H9 (cell line): ENCODE measurements around the gene DNAJB5. TPM values are rescaled to one million over a fixed set of nuclear protein-coding genes. Genes with fewer than 3 reads are reported as not detected.

Experiments
- DNase-seq: peaks from one replicate; pipeline ENCODE4 v3.0.0-alpha.2; 2017
- H2AFZ ChIP-seq: one replicate; pipeline ENCODE4 v1.6.1; 2013; ENCODE audit warnings: mild to moderate bottlenecking, low read length, control low read depth, moderate library complexity
- H2AK5ac ChIP-seq: 2 replicates; pipeline ENCODE4 v1.6.1; 2013; ENCODE audit warnings: low read length, control low read depth, mixed read lengths; ENCODE audit not compliant: insufficient read length
- H2BK120ac ChIP-seq: one replicate; pipeline ENCODE4 v1.6.1; 2013; ENCODE audit warnings: low read depth, mild to moderate bottlenecking, low read length, control low read depth, inconsistent platforms; ENCODE audit not compliant: poor library complexity, severe bottlenecking
- H2BK12ac ChIP-seq: 2 replicates; pipeline ENCODE4 v1.6.1; 2013; ENCODE audit warnings: low read length, control low read depth, mixed read lengths, low read depth; ENCODE audit not compliant: insufficient read length
- H2BK15ac ChIP-seq: 2 replicates; pipeline ENCODE4 v1.6.1; 2013; ENCODE audit warnings: low read depth, low read length, control low read depth
- H2BK20ac ChIP-seq: one replicate; pipeline ENCODE4 v1.6.1; 2013; ENCODE audit warnings: low read depth, mild to moderate bottlenecking, low read length, control low read depth, inconsistent platforms; ENCODE audit not compliant: poor library complexity, severe bottlenecking
- H2BK5ac ChIP-seq: 2 replicates; pipeline ENCODE4 v1.6.1; 2013; ENCODE audit warnings: low read length, control low read depth, mixed read lengths; ENCODE audit not compliant: insufficient read length
- H3K14ac ChIP-seq: 2 replicates; pipeline ENCODE4 v1.6.1; 2013; ENCODE audit warnings: low read length, control low read depth; ENCODE audit not compliant: insufficient read depth
- H3K18ac ChIP-seq: 2 replicates; pipeline ENCODE4 v1.6.1; 2013; ENCODE audit warnings: low read depth, mild to moderate bottlenecking, mixed read lengths, low read length, control low read depth; ENCODE audit not compliant: insufficient read length
- H3K23ac ChIP-seq: 2 replicates; pipeline ENCODE4 v1.6.1; 2013; ENCODE audit warnings: low read length, control low read depth, mixed read lengths, low read depth; ENCODE audit not compliant: insufficient read length
- H3K23me2 ChIP-seq: 2 replicates; pipeline ENCODE4 v1.6.1; 2013; ENCODE audit warnings: low read depth, mild to moderate bottlenecking, mixed read lengths, low read length, control low read depth; ENCODE audit not compliant: insufficient read length, poor library complexity, severe bottlenecking
- H3K27ac ChIP-seq: 2 replicates; pipeline ENCODE4 v1.5.1; 2013; ENCODE audit warnings: low read length, control low read depth, mixed read lengths, low read depth; ENCODE audit not compliant: insufficient read length
- H3K27me3 ChIP-seq: 2 replicates; pipeline ENCODE4 v1.6.1; 2013; ENCODE audit warnings: low read length, control low read depth, inconsistent platforms; ENCODE audit not compliant: insufficient read depth
- H3K4ac ChIP-seq: 2 replicates; pipeline ENCODE4 v1.6.1; 2013; ENCODE audit warnings: low read depth, mild to moderate bottlenecking, control low read depth, inconsistent platforms, low read length, moderate library complexity
- H3K4me1 ChIP-seq: 2 replicates; pipeline ENCODE4 v1.6.1; 2013; ENCODE audit warnings: low read length, control low read depth, inconsistent platforms; ENCODE audit not compliant: insufficient read depth
- H3K4me2 ChIP-seq: 2 replicates; pipeline ENCODE4 v1.6.1; 2013; ENCODE audit warnings: low read length, control low read depth, mixed read lengths; ENCODE audit not compliant: insufficient read length, insufficient read depth
- H3K56ac ChIP-seq: 2 replicates; pipeline ENCODE4 v1.6.1; 2013; ENCODE audit warnings: low read depth, mild to moderate bottlenecking, mixed read lengths, low read length, control low read depth; ENCODE audit not compliant: insufficient read length
- H3K79me1 ChIP-seq: 2 replicates; pipeline ENCODE4 v1.6.1; 2013; ENCODE audit warnings: low read depth, mild to moderate bottlenecking, moderate library complexity, low read length, control low read depth, inconsistent platforms; ENCODE audit not compliant: insufficient read depth, poor library complexity, severe bottlenecking
- H3K79me2 ChIP-seq: 2 replicates; pipeline ENCODE4 v1.6.1; 2013; ENCODE audit warnings: low read length, control low read depth, inconsistent platforms; ENCODE audit not compliant: insufficient read depth
- H3K9ac ChIP-seq: 2 replicates; pipeline ENCODE4 v1.6.1; 2013; ENCODE audit warnings: low read length, control low read depth, mixed read lengths; ENCODE audit not compliant: insufficient read length; ENCODE audit errors: extremely low read depth
- H3K9me3 ChIP-seq: one replicate; pipeline ENCODE4 v1.6.1; 2013; ENCODE audit warnings: low read depth, low read length, inconsistent platforms; ENCODE audit not compliant: control insufficient read depth
- H3T11ph ChIP-seq: one replicate; pipeline ENCODE4 v1.6.1; 2013; ENCODE audit warnings: mild to moderate bottlenecking, low read length, control low read depth, inconsistent platforms
- H4K20me1 ChIP-seq: one replicate; pipeline ENCODE4 v1.6.1; 2013; ENCODE audit not compliant: control insufficient read depth, insufficient read length, insufficient read depth
- H4K5ac ChIP-seq: 2 replicates; pipeline ENCODE4 v1.6.1; 2013; ENCODE audit warnings: low read depth, mild to moderate bottlenecking, mixed read lengths, low read length, control low read depth; ENCODE audit not compliant: insufficient read length
- H4K8ac ChIP-seq: replicated peaks from 2 replicates; pipeline ENCODE4 v1.6.1; 2013; ENCODE audit warnings: low read length, control low read depth, mixed read lengths, low read depth; ENCODE audit not compliant: insufficient read length
- H4K91ac ChIP-seq: 2 replicates; pipeline ENCODE4 v1.6.1; 2013; ENCODE audit warnings: low read depth, mild to moderate bottlenecking, moderate library complexity, mixed read lengths, low read length, control low read depth; ENCODE audit not compliant: insufficient read length
- H3K27ac Mint-ChIP-seq, 3 experiments: 2 replicates in 2 of 3; 3 replicates in 1 of 3; pipeline ENCODE4 v1.8.0; 2020 to 2021; ENCODE audit warnings: mixed read lengths in 3 of 3, mild to moderate bottlenecking in 1 of 3, moderate library complexity in 1 of 3
- H3K27me3 Mint-ChIP-seq: 2 replicates; pipeline ENCODE4 v1.8.0; 2021; ENCODE audit warnings: low read depth, mild to moderate bottlenecking, moderate library complexity, mixed read lengths
- H3K36me3 Mint-ChIP-seq, 3 experiments: 2 replicates in 2 of 3; 3 replicates in 1 of 3; pipeline ENCODE4 v1.8.0; 2020 to 2021; ENCODE audit warnings: low read depth in 3 of 3, mixed read lengths in 3 of 3; ENCODE audit not compliant: insufficient read depth in 1 of 3
- H3K4me1 Mint-ChIP-seq, 2 experiments: 2 replicates each; pipeline ENCODE4 v1.8.0; 2020; ENCODE audit warnings: mixed read lengths in 2 of 2
- H3K4me3 Mint-ChIP-seq, 2 experiments: 2 replicates in 1 of 2; 3 replicates in 1 of 2; pipeline ENCODE4 v1.8.0; 2020 to 2021; ENCODE audit warnings: mild to moderate bottlenecking in 2 of 2, mixed read lengths in 2 of 2, moderate library complexity in 1 of 2
- H3K9me3 Mint-ChIP-seq, 2 experiments: 2 replicates in 1 of 2; 3 replicates in 1 of 2; pipeline ENCODE4 v1.8.0; 2020; ENCODE audit warnings: mild to moderate bottlenecking in 2 of 2, mixed read lengths in 2 of 2, moderate library complexity in 1 of 2
- CTCF ChIP-seq: fragments of 200-600 bp; sonication (generic); conservative IDR thresholded peaks from 3 replicates; pipeline ENCODE4 v1.8.0; 2021; ENCODE audit warnings: antibody characterized with exemption, mild to moderate bottlenecking
- WGBS: extraction: QIAGEN DNeasy Blood & Tissue Kit; methylation state at CpG from one replicate; pipeline ENCODE4 v1.1.7; 2013; ENCODE audit warnings: missing lambda C conversion rate, low lambda C conversion rate, mixed read lengths; ENCODE audit not compliant: insufficient read length; ENCODE audit errors: extremely low coverage; 5-methylcytosine and 5-hydroxymethylcytosine counted together
- total RNA-seq: library from RNA; stranded (reverse); gene quantifications from 2 replicates; pipeline ENCODE4 v1.2.1, GENCODE V29; 2021

DNAJB5 gene
- total RNA-seq, 1 experiment from 2014 or later: 38.9 TPM

- H3K4me1 ChIP-seq: peaks cover 6% of the 10 kb centered on the region; the same call in 1 of the 2 replicates
- no peaks in the 10 kb centered on the region for H3K23me2 ChIP-seq
- no peak overlapping the region for H2BK120ac ChIP-seq
- no peaks in the 10 kb centered on the region for H3K79me1 ChIP-seq
- no peaks in the 10 kb centered on the region for H3K9me3 ChIP-seq
- no peak overlapping the region for H2AK5ac ChIP-seq
- no peak overlapping the region for H2BK5ac ChIP-seq
- peaks cover 2% of the 10 kb centered on the region; the same call in 1 of the 2 replicates for H3K27me3 Mint-ChIP-seq
- no peak overlapping the region for H4K91ac ChIP-seq
- H3K79me2 ChIP-seq: no peaks in the 10 kb centered on the region
- no peak overlapping the region for H3K9ac ChIP-seq
- no CpG with 5 or more reads among the region's 26 CpGs for WGBS
- no peak overlapping the region for H3K4me3 Mint-ChIP-seq
- H3K9me3 Mint-ChIP-seq: no peaks in the 10 kb centered on the region
- no peak overlapping the region for H2AFZ ChIP-seq
- no peak overlapping the region for H3K14ac ChIP-seq
- no peak overlapping the region for H2BK15ac ChIP-seq
- no peak overlapping the region for H3K27ac ChIP-seq
- no peak overlapping the region for H4K5ac ChIP-seq
- TF ChIP-seq CTCF: no peak
- no peak overlapping the region for H3K18ac ChIP-seq
- peaks cover 34 to 55% (median 46%) of the 10 kb centered on the region in 3 experiments for H3K36me3 Mint-ChIP-seq
- peaks cover 44 to 48% of the 10 kb centered on the region in 2 experiments for H3K4me1 Mint-ChIP-seq
- H3K27me3 ChIP-seq: no peaks in the 10 kb centered on the region
- H2BK12ac ChIP-seq: no peak overlapping the region
- no peaks in the 10 kb centered on the region for H4K20me1 ChIP-seq
- no peak overlapping the region for H3K4me2 ChIP-seq
- H3T11ph ChIP-seq: no peak overlapping the region
- peak overlapping the region in 1 of 3 experiments; percentile 65; a peak in 1 of 7 replicates for H3K27ac Mint-ChIP-seq
- peak; percentile 20 for DNase-seq
- no peak overlapping the region for H3K23ac ChIP-seq
- no peak overlapping the region for H3K4ac ChIP-seq
- no peak overlapping the region for H4K8ac ChIP-seq
- H3K56ac ChIP-seq: no peak overlapping the region
- H2BK20ac ChIP-seq: no peak overlapping the region
Measured at GRCh38 chr9:34996181-34996904, 6.8 kb downstream of the DNAJB5 start.
